ENCODE results near the gene REEP5. TPM values are rescaled to one million over a fixed set of nuclear protein-coding genes. Genes with fewer than 3 reads are reported as not detected.

REEP5 gene
- total RNA-seq, 1 experiment from 2014 or later = 46.2 TPM

DNA sequence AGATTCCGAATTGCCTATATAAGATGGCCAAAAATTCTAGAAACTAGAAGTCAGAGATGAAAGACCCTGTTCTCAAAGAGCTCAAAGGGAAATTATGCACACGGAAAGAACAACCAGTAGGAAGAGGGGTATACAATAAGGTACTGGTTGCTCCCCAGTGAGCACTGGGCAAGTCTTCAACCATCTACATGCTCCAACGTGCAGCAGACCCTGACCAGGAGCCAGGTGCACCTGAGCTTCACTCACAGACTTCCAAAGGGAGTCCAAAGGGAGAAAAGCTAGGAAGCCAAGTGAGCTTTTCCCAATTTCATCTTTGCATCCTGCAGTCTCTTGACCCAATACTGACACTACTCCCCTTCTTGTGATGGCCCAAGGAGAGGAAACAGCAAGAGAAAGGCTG is 3.9 kb downstream of the REEP5 start:
- Histone ChIP-seq H3K79me2 (ENCODE audit: insufficient read depth, low read length) (no peaks in the 10 kb centered on the region), H4K8ac (replicated peaks; ENCODE audit: insufficient read length, low read depth, low read length) (no peak overlapping the region), H4K20me1 (ENCODE audit: control insufficient read depth, insufficient read depth, insufficient read length) (no peaks in the 10 kb centered on the region), H2AK5ac (ENCODE audit: insufficient read length, low read length) (no peak overlapping the region), H3K14ac (ENCODE audit: insufficient read depth, low read length) (no peak overlapping the region), H3K27me3 (ENCODE audit: insufficient read depth, low read length) (no peaks in the 10 kb centered on the region), H3K79me1 (ENCODE audit: insufficient read depth, low read depth, low read length, poor library complexity, severe bottlenecking) (peaks cover 4% of the 10 kb centered on the region), H2BK15ac (ENCODE audit: low read depth, low read length) (no peak overlapping the region), H3K23ac (ENCODE audit: insufficient read length, low read depth, low read length) (no peak overlapping the region), H3T11ph (ENCODE audit: low read length) (no peak overlapping the region), H4K91ac (ENCODE audit: insufficient read length, low read depth, low read length) (no peak overlapping the region), H3K4me1 (ENCODE audit: insufficient read depth, low read length) (no peaks in the 10 kb centered on the region), H3K4ac (ENCODE audit: low read depth, low read length) (no peak overlapping the region), H3K9me3 (ENCODE audit: control insufficient read depth, low read depth, low read length) (no peaks in the 10 kb centered on the region), H4K5ac (ENCODE audit: insufficient read length, low read depth, low read length) (no peak overlapping the region), H2BK5ac (ENCODE audit: insufficient read length, low read length) (no peak overlapping the region), H2BK120ac (ENCODE audit: low read depth, low read length, poor library complexity, severe bottlenecking) (no peak overlapping the region), H3K23me2 (ENCODE audit: insufficient read length, low read depth, low read length, poor library complexity, severe bottlenecking) (peaks cover 5% of the 10 kb centered on the region), H2BK20ac (ENCODE audit: low read depth, low read length, poor library complexity, severe bottlenecking) (no peak overlapping the region), H2BK12ac (ENCODE audit: insufficient read length, low read depth, low read length) (no peak overlapping the region), H3K4me2 (ENCODE audit: insufficient read depth, insufficient read length, low read length) (no peak overlapping the region), H3K56ac (ENCODE audit: insufficient read length, low read depth, low read length) (no peak overlapping the region), H3K27ac (ENCODE audit: insufficient read length, low read depth, low read length) (no peak overlapping the region), H2AFZ (ENCODE audit: low read length) (no peak overlapping the region), H3K18ac (ENCODE audit: insufficient read length, low read depth, low read length) (no peak overlapping the region), H3K9ac (ENCODE audit: extremely low read depth, insufficient read length, low read length) (no peak overlapping the region)
- no peak overlapping the region for H3K4me3 Mint-ChIP-seq
- WGBS (ENCODE audit: extremely low coverage, insufficient read length, low lambda C conversion rate) = no CpG with 5 or more reads among the region's 3 CpGs
- H3K27ac Mint-ChIP-seq = no peak overlapping the region
- H3K9me3 Mint-ChIP-seq = no peaks in the 10 kb centered on the region; a peak in 1 of 5 replicates
- peaks cover 7% of the 10 kb centered on the region for H3K27me3 Mint-ChIP-seq (ENCODE audit: low read depth)
- no peak for DNase-seq
- no peak for TF ChIP-seq CTCF (conservative IDR thresholded peaks at IDR 0.05)
- H3K36me3 Mint-ChIP-seq (ENCODE audit: insufficient read depth in 1 of 3, low read depth in 3 of 3) = peaks cover 14 to 51% (median 41%) of the 10 kb centered on the region in 3 experiments
- peaks cover 8 to 13% of the 10 kb centered on the region in 2 experiments for H3K4me1 Mint-ChIP-seq
